ENCODE data around the gene HOPX.

HOPX gene

DNA sequence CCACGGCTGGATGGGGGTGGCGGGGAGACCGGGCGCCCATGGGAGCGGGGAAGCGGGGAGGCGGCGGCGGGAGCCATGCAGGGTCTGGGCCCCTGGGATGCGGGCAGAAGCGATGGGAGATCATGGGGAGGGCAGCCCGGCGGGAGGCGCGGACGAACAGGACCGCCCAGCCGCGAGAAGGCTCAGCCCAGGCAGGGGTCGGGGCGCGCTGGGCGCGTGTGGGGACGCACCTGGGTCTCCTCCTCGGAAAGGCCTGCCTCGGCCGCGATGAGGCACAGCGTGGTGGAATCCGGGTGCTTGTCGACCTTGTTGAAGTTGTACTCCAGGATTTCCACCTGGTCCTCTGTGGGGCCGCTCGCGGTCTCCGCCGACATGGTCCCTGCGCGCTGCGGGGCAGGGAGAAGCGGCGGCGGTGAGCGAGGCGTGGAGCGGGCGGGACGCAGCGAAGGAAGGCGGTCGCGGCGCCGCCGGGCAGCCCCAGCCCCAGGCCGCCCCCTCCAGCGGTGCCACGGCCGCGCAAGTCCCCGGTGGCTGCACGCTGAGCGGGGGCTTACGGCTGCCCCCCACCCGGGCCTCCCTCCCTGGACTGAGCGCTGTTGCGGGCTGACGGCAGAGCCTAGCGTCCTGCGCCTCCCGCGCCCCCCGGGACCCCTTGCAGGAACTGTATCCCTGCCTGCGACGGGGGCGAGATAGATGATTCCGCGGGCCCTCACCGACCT, 25.3 kb downstream of the HOPX start:
- no peak for DNase-seq (ENCODE audit: low read depth)
- TF ChIP-seq CTCF (conservative IDR thresholded peaks at IDR 0.05; ENCODE audit: low read length): no peak
- peak overlapping the region; percentile 38 for H3K4me3 ChIP-seq (ENCODE audit: low read length)

GRCh38 chr4:56655209-56655626, 25.9 kb downstream of the HOPX start:
- no peak for TF ChIP-seq CTCF (conservative IDR thresholded peaks at IDR 0.05; ENCODE audit: low read length)
- no peak for DNase-seq (ENCODE audit: low read depth)
- H3K4me3 ChIP-seq (ENCODE audit: low read length): peak overlapping the region; percentile 38

DNA sequence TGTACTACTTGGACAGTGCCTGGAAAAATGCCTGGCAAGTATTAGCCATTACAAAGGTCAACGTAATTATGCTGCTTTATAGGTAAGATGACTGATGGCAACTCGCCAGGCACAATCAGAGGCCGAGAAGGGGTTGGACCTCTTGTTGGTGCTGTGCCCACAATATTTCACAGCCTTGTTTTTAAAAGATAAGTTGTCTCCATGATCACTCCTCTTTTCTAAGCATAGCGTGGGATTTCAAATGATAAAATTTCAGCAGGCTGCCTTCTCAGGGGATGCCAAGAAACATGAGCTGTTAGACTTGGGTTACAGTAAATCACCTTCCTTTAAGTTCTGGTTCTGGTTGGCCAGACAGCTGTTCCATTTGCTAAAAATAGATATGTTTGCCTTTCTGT, 26.9 kb downstream of the HOPX start:
- TF ChIP-seq CTCF (conservative IDR thresholded peaks at IDR 0.05; ENCODE audit: low read length): no peak
- DNase-seq (ENCODE audit: low read depth): no peak
- no peak overlapping the region for H3K4me3 ChIP-seq (ENCODE audit: low read length)

GRCh38 chr4:56653461-56654237, 27.4 kb downstream of the HOPX start:
- no peak for DNase-seq (ENCODE audit: low read depth)
- no peak for TF ChIP-seq CTCF (conservative IDR thresholded peaks at IDR 0.05; ENCODE audit: low read length)
- no peak overlapping the region for H3K4me3 ChIP-seq (ENCODE audit: low read length)

GRCh38 chr4:56652196-56652595, 28.9 kb downstream of the HOPX start:
- H3K4me3 ChIP-seq (ENCODE audit: low read length): no peak overlapping the region
- no peak for TF ChIP-seq CTCF (conservative IDR thresholded peaks at IDR 0.05; ENCODE audit: low read length)
- no peak for DNase-seq (ENCODE audit: low read depth)

DNA sequence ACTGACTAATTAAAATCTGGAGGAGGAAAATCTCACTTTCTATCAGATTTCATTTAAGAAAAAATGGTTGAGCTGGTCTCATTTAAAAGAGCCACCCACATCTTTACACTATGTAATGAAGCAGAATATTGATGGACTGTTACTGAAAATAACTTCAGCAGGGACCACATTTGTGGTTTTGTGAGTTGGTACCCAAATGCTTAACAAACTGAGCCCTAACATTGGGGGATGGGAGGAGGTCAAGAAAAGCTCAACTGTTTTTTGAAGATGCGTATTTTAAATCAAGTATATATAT, 30.1 kb downstream of the HOPX start:
- no peak for TF ChIP-seq CTCF (conservative IDR thresholded peaks at IDR 0.05; ENCODE audit: low read length)
- H3K4me3 ChIP-seq (ENCODE audit: low read length): no peak overlapping the region
- no peak for DNase-seq (ENCODE audit: low read depth)

Data from AG10803 (cell line).